H1 (cell line): ENCODE results near the gene RAB3C.

Experiments
- GTF2F1 ChIP-seq: IDR thresholded peaks from 2 replicates; pipeline ENCODE4 v1.6.1; 2012; ENCODE audit warnings: low read depth, low read length, improper control_type of control experiment, borderline replicate concordance
- RAD21 ChIP-seq, 2 experiments: IDR thresholded peaks in 1 of 2; conservative IDR thresholded peaks in 1 of 2; 2 replicates each; pipeline ENCODE4 v1.6.1; 2011; ENCODE audit warnings: low read depth in 2 of 2, low read length in 2 of 2, improper control_type of control experiment in 1 of 2, inconsistent platforms in 1 of 2, mild to moderate bottlenecking in 1 of 2, moderate library complexity in 1 of 2
- SRF ChIP-seq: IDR thresholded peaks from 2 replicates; pipeline ENCODE4 v1.6.1; 2011; ENCODE audit warnings: mild to moderate bottlenecking, low read depth, low read length, moderate library complexity
- TF ChIP-seq, protein P1 (sequence below): IDR thresholded peaks from 2 replicates; pipeline ENCODE4 v1.6.1; 2012; ENCODE audit warnings: inconsistent platforms
- TF ChIP-seq, protein P2 (sequence below): fragments of 300-600 bp; sonication (generic); IDR thresholded peaks from 2 replicates; pipeline ENCODE4 v1.7.1; 2012; ENCODE audit warnings: low read length, moderate library complexity, mild to moderate bottlenecking, inconsistent platforms; ENCODE audit not compliant: insufficient replicate concordance

DNA sequence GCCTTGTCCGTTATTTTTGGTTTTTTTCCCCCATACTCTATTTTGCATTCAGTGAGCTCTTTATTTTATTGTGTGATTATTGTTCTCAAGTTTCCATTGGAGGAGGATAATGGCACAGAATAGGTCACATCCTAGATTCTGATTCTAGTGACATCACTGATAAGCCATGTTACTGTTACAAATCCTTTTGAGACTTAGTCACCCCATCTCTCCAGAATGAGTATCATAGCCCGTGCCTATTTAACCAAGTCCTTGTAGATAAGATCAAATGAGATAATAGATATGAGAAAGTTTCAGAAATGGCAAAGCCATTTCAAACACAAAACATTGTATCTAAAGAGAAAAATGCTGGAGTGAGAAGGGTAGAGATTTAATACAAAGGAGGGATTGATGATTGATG, 242.6 kb downstream of the RAB3C start:
- TF ChIP-seq, protein P1, sequence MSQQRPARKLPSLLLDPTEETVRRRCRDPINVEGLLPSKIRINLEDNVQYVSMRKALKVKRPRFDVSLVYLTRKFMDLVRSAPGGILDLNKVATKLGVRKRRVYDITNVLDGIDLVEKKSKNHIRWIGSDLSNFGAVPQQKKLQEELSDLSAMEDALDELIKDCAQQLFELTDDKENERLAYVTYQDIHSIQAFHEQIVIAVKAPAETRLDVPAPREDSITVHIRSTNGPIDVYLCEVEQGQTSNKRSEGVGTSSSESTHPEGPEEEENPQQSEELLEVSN: no peak
- TF ChIP-seq GTF2F1 (no peak), RAD21 (IDR thresholded peaks at IDR 0.05 in 1 of 2, conservative IDR thresholded peaks at IDR 0.05 in 1 of 2; ENCODE audit: low read depth in 2 of 2, low read length in 2 of 2) (no peak), SRF (no peak)
- TF ChIP-seq, protein P2, sequence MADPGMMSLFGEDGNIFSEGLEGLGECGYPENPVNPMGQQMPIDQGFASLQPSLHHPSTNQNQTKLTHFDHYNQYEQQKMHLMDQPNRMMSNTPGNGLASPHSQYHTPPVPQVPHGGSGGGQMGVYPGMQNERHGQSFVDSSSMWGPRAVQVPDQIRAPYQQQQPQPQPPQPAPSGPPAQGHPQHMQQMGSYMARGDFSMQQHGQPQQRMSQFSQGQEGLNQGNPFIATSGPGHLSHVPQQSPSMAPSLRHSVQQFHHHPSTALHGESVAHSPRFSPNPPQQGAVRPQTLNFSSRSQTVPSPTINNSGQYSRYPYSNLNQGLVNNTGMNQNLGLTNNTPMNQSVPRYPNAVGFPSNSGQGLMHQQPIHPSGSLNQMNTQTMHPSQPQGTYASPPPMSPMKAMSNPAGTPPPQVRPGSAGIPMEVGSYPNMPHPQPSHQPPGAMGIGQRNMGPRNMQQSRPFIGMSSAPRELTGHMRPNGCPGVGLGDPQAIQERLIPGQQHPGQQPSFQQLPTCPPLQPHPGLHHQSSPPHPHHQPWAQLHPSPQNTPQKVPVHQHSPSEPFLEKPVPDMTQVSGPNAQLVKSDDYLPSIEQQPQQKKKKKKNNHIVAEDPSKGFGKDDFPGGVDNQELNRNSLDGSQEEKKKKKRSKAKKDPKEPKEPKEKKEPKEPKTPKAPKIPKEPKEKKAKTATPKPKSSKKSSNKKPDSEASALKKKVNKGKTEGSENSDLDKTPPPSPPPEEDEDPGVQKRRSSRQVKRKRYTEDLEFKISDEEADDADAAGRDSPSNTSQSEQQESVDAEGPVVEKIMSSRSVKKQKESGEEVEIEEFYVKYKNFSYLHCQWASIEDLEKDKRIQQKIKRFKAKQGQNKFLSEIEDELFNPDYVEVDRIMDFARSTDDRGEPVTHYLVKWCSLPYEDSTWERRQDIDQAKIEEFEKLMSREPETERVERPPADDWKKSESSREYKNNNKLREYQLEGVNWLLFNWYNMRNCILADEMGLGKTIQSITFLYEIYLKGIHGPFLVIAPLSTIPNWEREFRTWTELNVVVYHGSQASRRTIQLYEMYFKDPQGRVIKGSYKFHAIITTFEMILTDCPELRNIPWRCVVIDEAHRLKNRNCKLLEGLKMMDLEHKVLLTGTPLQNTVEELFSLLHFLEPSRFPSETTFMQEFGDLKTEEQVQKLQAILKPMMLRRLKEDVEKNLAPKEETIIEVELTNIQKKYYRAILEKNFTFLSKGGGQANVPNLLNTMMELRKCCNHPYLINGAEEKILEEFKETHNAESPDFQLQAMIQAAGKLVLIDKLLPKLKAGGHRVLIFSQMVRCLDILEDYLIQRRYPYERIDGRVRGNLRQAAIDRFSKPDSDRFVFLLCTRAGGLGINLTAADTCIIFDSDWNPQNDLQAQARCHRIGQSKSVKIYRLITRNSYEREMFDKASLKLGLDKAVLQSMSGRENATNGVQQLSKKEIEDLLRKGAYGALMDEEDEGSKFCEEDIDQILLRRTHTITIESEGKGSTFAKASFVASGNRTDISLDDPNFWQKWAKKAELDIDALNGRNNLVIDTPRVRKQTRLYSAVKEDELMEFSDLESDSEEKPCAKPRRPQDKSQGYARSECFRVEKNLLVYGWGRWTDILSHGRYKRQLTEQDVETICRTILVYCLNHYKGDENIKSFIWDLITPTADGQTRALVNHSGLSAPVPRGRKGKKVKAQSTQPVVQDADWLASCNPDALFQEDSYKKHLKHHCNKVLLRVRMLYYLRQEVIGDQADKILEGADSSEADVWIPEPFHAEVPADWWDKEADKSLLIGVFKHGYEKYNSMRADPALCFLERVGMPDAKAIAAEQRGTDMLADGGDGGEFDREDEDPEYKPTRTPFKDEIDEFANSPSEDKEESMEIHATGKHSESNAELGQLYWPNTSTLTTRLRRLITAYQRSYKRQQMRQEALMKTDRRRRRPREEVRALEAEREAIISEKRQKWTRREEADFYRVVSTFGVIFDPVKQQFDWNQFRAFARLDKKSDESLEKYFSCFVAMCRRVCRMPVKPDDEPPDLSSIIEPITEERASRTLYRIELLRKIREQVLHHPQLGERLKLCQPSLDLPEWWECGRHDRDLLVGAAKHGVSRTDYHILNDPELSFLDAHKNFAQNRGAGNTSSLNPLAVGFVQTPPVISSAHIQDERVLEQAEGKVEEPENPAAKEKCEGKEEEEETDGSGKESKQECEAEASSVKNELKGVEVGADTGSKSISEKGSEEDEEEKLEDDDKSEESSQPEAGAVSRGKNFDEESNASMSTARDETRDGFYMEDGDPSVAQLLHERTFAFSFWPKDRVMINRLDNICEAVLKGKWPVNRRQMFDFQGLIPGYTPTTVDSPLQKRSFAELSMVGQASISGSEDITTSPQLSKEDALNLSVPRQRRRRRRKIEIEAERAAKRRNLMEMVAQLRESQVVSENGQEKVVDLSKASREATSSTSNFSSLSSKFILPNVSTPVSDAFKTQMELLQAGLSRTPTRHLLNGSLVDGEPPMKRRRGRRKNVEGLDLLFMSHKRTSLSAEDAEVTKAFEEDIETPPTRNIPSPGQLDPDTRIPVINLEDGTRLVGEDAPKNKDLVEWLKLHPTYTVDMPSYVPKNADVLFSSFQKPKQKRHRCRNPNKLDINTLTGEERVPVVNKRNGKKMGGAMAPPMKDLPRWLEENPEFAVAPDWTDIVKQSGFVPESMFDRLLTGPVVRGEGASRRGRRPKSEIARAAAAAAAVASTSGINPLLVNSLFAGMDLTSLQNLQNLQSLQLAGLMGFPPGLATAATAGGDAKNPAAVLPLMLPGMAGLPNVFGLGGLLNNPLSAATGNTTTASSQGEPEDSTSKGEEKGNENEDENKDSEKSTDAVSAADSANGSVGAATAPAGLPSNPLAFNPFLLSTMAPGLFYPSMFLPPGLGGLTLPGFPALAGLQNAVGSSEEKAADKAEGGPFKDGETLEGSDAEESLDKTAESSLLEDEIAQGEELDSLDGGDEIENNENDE: no peak
